Skeletal muscle tissue (tissue), 4 donors: Measurements from ENCODE around the gene ZNRF3. TPM values are rescaled to one million over a fixed set of nuclear protein-coding genes. Genes with fewer than 3 reads are reported as not detected.
"Not testable (repeated sequence)": the region's sequence is repeated elsewhere in the genome, so short reads cannot be mapped to it uniquely, and the experiment has no call there.

ENCODE experiments used
- H3K27ac ChIP-seq: one replicate; pipeline ENCODE4 v1.7.0; 2013; ENCODE audit warnings: mild to moderate bottlenecking, low read depth, low read length, inconsistent platforms
- H3K27me3 ChIP-seq, 3 donors: one replicate each; pipeline ENCODE4 v1.7.0; 2013; ENCODE audit warnings: low read length in 3 of 3; ENCODE audit not compliant: control insufficient read depth in 3 of 3, insufficient read depth in 3 of 3
- H3K36me3 ChIP-seq, 3 donors: one replicate each; pipeline ENCODE4 v1.7.0; 2013; ENCODE audit warnings: low read length in 3 of 3; ENCODE audit not compliant: control insufficient read depth in 3 of 3, insufficient read depth in 3 of 3
- H3K4me1 ChIP-seq, 3 donors: one replicate each; pipeline ENCODE4 v1.7.0; 2013; ENCODE audit warnings: low read length in 3 of 3, mild to moderate bottlenecking in 3 of 3; ENCODE audit not compliant: control insufficient read depth in 3 of 3, insufficient read depth in 3 of 3
- H3K4me3 ChIP-seq, 3 donors: one replicate each; pipeline ENCODE4 v1.7.0; 2013; ENCODE audit warnings: low read length in 3 of 3
- H3K9ac ChIP-seq, 3 donors: one replicate each; pipeline ENCODE4 v1.7.0; 2013; ENCODE audit warnings: low read length in 3 of 3, mild to moderate bottlenecking in 3 of 3, moderate library complexity in 2 of 3, low read depth in 1 of 3
- H3K9me3 ChIP-seq, 3 donors: one replicate each; pipeline ENCODE4 v1.7.0; 2013; ENCODE audit warnings: low read length in 3 of 3; ENCODE audit not compliant: control insufficient read depth in 3 of 3
- total RNA-seq: library from RNA; depleted of rRNA; stranded (reverse); fragments of >200 nt; gene quantifications from one replicate; pipeline ENCODE4 v1.2.3, GENCODE V29; 2014
- donor health status: Osteomylitis.

Gene ZNRF3
- total RNA-seq: 7.3 TPM

DNA sequence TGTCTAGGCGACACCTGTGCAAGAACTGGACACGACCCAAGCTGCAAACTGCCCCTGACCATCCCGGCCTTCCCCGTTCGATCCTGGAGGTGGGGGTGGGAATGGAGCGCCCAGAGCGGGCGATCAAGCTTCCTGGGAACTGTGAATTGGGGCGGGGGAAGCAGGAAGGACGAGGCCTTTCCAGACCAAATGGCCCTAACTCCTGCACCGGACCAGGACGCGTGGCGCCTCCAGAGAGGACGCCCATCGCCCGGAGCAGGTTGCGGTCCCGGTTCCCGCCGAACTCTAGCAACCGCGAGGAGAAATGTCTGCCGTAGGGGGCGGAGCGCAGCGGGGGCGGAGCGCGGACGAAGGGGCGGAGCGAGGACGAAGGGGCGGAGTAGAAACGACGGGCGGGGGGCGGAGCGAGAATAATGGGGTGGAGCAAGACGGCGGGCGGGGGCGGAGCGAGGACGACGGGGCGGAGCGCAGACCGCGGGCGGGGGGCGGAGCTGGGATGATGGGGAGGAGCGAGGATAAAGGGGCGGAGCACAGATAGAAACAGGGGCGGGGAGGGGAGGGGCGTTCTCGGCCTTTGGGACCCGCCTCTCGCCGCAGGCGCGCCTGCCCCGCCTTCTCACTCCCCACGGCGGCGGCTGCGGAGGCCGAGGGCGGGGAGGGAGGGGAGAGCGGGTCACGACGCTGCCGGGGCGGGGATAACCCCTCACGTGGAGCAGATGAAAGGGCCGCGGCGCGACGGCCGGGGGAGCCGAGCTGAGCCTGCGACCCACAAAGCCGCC, at the start of gene ZNRF3:
Gene ZNRF3 (plus strand): TSS at position 695 of the 779 bp plus-strand sequence. CDS start 195 bp downstream, outside the sequence.
- Histone ChIP-seq H3K36me3 (no peaks in the 10 kb centered on the region), H3K9ac (peak within 1 kb of the TSS; percentile 51 to 76 (median 54))

DNA sequence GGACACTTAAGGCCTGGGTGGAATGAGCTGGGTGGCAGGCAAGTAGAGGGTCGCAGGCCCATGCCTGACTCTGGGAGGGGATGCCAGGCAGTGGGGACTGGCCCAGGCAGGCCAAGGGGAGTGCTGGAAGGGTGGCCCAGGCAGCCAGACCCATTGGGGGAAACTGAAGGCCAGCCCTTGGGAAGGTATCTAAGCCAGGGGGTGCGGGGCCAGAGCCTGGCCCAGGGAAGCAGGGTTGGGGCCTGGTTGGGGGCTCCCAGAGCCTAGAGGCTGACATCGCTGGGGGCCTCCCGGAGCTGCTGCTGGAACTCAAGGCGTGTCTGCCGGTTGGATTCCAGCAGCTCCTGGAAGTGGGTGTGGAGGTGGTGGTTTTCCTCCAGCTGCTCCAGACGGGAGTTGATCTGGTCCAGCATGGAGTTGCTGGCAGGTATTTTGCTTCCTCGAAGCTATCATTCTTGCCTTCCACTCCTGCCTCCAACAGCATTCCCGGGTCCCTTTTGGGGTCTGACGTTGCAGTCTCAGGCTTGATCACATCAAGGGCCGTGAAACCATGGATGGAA, 47.7 kb upstream of the ZNRF3 start:
- H3K4me3 ChIP-seq: no peak overlapping the region
- H3K36me3 ChIP-seq: no peaks in the 10 kb centered on the region
- no peaks in the 10 kb centered on the region for H3K9me3 ChIP-seq
- no peaks in the 10 kb centered on the region for H3K27me3 ChIP-seq
- H3K27ac ChIP-seq: no peak overlapping the region
- no peak overlapping the region for H3K9ac ChIP-seq
- no peaks in the 10 kb centered on the region for H3K4me1 ChIP-seq

More for the DNA sequence above, at the start of gene ZNRF3:
- Histone ChIP-seq H3K27me3 (no peaks in the 10 kb centered on the region), H3K27ac (peak within 1 kb of the TSS; percentile 11), H3K9me3 (no peaks in the 10 kb centered on the region), H3K4me3 (peak within 1 kb of the TSS; percentile 73 to 86 (median 77)), H3K4me1 (peaks cover 15 to 26% (median 22%) of the 10 kb centered on the region in 3 donors)

DNA sequence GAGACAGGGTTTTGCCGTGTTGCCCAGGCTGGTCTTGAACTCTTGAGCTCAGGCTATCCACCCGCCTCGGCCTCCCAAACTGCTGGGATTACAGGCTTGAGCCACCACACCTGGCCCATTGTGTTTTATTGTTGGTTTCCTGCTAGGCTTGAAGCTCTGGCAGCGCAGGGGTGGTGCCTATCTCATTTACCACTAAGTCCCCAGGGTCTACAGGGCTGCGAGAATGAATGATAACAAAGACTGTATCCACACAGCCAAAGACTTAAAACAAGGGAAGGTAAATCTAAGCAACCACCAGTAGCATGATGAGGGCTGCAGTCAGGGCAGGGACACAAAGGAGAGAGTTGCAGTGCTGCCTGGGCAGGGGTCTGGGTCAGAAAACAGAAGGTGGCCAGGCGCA, 45.7 kb upstream of the ZNRF3 start:
- no peak overlapping the region for H3K4me3 ChIP-seq
- H3K4me1 ChIP-seq: no peaks in the 10 kb centered on the region
- H3K27ac ChIP-seq: no peak overlapping the region
- H3K27me3 ChIP-seq: no peaks in the 10 kb centered on the region
- no peaks in the 10 kb centered on the region for H3K36me3 ChIP-seq
- H3K9ac ChIP-seq: no peak overlapping the region
- no peaks in the 10 kb centered on the region for H3K9me3 ChIP-seq

DNA sequence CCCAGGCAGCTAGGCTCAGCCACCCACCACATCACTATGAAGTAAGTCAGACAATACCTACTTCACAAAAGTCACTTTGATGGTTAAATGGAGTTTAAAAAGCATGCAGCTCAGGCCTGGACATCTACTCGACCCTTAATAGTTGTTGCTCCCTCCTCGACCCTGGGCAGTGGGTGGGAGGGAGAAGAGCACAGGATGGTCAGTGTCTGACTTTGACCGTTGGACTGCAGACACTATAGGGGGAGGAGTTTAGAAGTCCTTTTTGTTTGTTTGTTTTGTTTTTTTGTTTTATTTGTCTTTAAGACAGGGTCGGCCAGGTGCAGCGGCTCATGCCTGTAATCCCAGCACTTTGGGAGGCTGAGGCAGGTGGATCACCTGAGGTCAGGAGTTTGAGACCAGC, 44.4 kb upstream of the ZNRF3 start:
- Histone ChIP-seq H3K9ac (no peak overlapping the region), H3K36me3 (no peaks in the 10 kb centered on the region), H3K4me1 (no peaks in the 10 kb centered on the region), H3K27me3 (no peaks in the 10 kb centered on the region), H3K9me3 (no peaks in the 10 kb centered on the region), H3K27ac (no peak overlapping the region), H3K4me3 (no peak overlapping the region)

DNA sequence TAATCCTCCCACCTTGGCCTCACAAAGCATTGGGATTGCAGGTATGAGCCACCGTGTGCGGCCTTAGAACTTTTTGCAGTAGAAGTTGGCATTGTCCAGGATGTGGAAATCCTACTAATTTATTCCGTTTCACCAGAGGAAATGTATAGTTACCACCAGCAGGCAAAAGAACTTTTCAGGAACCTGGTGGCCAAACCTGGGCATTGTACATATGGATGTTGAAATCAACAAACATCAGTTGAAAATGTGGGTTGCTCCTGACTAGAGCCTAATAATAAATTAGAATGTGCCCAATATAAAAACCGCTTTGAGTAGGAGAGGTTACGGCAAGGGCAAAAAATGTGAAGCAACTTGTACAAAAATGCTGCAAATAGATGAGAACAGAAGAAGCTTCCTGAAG, 42.3 kb upstream of the ZNRF3 start:
- H3K9ac ChIP-seq: no peak overlapping the region

DNA sequence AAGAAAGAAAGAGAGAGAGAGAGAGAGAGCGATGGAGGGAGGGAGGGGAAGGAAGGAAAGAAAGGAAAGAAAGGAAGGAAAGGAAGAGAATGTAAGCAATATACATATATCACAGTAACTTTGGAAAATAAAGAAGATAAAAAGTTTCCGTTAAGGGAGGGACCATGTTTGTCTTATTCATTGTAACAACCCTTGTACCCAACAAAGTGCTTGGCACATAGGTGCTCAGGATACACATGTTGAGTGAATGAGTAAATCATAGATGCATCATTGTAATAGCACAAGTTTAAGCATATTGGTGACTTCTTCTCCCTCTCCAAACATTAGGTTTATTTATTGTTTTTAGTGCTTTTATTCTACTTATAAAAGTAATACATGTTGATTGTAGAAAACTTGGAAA, 39.7 kb upstream of the ZNRF3 start:
- H3K9me3 ChIP-seq: no peaks in the 10 kb centered on the region
- H3K9ac ChIP-seq: no peak overlapping the region
- H3K4me1 ChIP-seq: no peaks in the 10 kb centered on the region
- H3K27me3 ChIP-seq: no peaks in the 10 kb centered on the region
- no peak overlapping the region for H3K4me3 ChIP-seq
- no peaks in the 10 kb centered on the region for H3K36me3 ChIP-seq
- H3K27ac ChIP-seq: no peak overlapping the region

More for the DNA sequence above, 42.3 kb upstream of the ZNRF3 start:
- no peaks in the 10 kb centered on the region for H3K9me3 ChIP-seq
- H3K4me3 ChIP-seq: no peak overlapping the region
- no peaks in the 10 kb centered on the region for H3K4me1 ChIP-seq
- H3K36me3 ChIP-seq: no peaks in the 10 kb centered on the region
- H3K27ac ChIP-seq: no peak overlapping the region
- no peaks in the 10 kb centered on the region for H3K27me3 ChIP-seq

DNA sequence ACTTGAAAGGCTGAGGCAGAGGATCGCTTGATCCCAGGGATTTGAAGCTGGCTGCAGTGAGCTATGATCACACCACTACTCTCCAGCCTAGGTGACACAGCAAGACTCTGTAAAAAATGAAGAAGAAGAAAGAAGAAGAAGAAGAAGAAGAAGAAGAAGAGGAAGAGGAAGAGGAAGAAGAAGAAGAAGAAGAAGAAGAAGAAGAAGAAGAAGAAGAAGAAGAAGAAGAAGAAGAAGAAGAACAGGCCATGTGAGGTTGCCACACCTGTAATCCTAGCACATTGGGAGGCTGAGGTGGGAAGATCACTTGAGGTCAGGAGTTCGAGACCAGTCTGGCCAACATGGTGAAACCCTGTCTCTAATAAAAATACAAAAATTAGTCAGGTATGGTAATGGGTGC, 39.1 kb upstream of the ZNRF3 start:
- H3K4me1 ChIP-seq, H3K27me3 ChIP-seq, H3K9ac ChIP-seq, H3K9me3 ChIP-seq, H3K4me3 ChIP-seq, H3K27ac ChIP-seq, H3K36me3 ChIP-seq: not testable (repeated sequence)

DNA sequence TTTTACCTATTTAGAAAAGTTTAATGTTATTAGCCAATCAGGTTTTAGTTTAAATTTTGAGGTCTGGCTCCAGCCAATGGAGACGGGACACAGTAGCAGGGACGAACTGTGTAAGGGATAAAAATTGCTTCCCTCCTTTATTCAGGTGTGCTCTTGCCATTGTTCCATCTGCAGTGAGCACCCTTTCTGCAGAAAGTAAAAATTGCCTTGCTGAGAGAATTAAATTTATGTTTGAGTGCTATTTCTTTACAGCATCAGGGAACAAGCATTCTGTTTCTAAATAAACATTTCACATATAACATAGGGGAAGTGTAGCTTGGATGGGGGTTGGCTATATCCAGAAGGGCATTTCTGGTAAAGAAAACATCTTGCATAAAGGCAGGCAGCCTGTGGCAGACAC, 36.4 kb upstream of the ZNRF3 start:
- Histone ChIP-seq H3K9ac (no peak overlapping the region), H3K27ac (no peak overlapping the region), H3K4me1 (no peaks in the 10 kb centered on the region), H3K4me3 (no peak overlapping the region), H3K9me3 (no peaks in the 10 kb centered on the region), H3K36me3 (no peaks in the 10 kb centered on the region), H3K27me3 (no peaks in the 10 kb centered on the region)

DNA sequence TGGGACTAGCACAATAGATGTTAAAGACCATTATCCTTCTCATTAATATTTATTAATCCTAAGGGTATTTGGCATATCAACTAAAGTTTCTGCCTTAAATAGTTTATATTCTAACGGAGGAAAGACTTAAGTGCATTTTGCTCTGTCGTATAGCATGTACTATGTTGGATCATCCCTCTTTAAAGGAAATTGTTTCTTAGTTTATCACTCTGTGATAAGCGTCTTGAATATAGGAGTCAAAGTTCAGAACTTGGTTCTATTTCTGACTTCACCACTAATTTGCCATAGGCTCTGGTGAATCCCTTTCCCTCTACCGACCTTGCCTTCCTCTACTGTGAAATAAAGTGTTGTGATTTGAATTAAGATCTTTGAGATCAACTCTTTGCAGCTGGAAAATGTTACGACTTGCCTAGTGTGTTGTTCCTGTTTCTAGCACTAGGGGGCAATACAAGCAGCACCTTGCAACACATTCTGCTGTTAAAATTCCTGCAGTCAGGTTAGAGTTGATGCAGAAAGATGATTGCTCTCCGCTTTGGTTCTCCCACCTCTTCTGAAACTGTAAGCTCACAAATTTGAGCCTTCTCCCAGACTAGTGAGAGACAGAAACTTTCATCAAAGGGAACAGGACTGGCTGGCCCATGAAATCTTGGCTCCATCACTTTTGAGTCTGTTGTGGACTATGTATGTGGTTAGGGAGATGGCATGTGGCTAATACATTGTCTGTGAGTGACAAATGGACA, 27.8 kb upstream of the ZNRF3 start:
- Histone ChIP-seq H3K9ac (no peak overlapping the region), H3K4me3 (no peak overlapping the region), H3K4me1 (no peaks in the 10 kb centered on the region), H3K9me3 (no peaks in the 10 kb centered on the region), H3K27me3 (no peaks in the 10 kb centered on the region), H3K36me3 (no peaks in the 10 kb centered on the region), H3K27ac (no peak overlapping the region)

DNA sequence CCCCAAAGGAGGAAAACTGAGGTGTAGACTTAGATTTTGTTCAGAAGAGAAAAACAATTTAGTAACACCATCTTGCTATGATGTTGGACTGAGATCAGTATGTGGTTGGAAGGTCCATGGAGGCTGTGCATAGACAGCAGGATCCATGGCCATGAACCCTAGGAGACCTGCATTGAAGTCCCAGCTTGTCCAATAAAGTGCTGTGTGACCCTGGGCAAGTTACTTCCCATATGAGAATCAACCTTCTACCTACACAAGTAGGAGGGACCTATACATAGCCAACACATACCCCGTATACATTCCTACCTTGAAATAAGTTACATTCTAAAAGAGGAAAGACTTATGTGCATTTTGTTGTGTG, 27.3 kb upstream of the ZNRF3 start:
- Histone ChIP-seq H3K4me1 (no peaks in the 10 kb centered on the region), H3K9ac (no peak overlapping the region), H3K27ac (no peak overlapping the region), H3K36me3 (no peaks in the 10 kb centered on the region), H3K4me3 (no peak overlapping the region), H3K27me3 (no peaks in the 10 kb centered on the region), H3K9me3 (no peaks in the 10 kb centered on the region)
